Activated CD4-positive, alpha-beta T cell treated with anti-CD3 and anti-CD28 coated beads, Interleukin-2, Interleukin-6, amounts not matched to agents 100 ng/mL and 50 ng/mL, durations not matched to agents 16 hours and 8 hours (primary cell): ENCODE data around the gene ULBP2.
"Not testable (repeated sequence)": the region's sequence is repeated elsewhere in the genome, so short reads cannot be mapped to it uniquely, and the experiment has no call there.

Experiments used
- DNase-seq: peaks from one replicate; pipeline ENCODE4 v3.0.0-alpha.2; 2020

Gene ULBP2

DNA sequence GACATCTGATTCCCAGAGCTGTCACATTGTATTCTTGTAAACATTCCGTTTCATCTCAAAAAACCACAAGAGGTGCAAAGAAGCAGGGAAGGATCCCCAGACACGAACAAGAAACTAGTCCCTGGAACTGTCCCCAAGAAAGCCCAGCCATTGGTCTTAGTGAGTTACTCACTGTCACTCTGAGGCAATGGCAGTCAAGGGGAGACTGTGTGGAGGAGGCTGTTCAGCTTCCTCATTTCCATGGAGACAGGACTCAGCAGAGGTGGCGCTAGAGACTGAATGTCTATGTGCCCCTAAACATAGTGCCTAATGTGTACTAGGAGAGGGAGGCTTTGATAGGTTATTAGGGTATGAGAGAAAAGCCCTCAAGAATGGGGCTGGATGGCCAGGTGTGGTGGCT is 33.0 kb downstream of the ULBP2 start:
- no peak for DNase-seq

DNA sequence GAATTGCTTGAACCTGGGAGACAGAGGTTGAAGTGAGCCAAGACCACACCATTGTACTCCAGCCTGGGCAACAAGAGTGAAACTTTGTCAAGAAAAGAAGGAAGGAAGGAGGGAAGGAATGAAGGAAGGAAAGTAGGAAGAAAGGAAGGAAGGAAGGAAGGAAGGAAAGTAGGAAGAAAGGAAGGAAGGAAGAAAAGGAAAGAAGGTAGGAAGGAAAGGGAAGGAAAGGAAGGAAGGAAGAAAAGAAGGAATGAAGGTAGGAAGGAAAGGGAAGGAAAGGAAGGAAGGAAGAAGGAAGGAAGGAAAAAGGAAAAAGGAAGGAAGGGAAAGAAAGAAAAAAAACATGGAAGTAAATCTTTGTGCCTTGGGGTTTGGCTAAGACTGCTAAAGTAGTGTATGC is 33.6 kb downstream of the ULBP2 start:
- DNase-seq = no peak

DNA sequence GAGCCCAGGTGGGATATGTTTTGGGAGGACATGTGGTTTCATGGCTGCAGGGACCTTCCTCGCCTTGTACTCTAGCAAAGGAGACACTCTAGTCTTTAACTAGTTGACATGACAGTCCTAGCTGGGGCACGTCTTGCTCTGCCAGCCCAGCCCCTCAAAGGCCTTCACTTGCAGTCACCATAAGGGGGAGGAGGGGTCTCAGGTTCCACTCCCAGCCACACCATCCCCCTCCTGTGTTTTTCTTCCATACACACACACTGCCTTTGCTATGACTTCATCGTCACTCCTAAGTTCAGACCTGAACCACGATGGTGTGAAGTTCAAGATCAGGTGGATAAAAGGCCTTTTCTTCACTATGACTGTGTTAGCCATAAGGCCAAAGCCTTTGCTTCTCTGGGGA is 35.4 kb downstream of the ULBP2 start:
- no peak for DNase-seq

DNA sequence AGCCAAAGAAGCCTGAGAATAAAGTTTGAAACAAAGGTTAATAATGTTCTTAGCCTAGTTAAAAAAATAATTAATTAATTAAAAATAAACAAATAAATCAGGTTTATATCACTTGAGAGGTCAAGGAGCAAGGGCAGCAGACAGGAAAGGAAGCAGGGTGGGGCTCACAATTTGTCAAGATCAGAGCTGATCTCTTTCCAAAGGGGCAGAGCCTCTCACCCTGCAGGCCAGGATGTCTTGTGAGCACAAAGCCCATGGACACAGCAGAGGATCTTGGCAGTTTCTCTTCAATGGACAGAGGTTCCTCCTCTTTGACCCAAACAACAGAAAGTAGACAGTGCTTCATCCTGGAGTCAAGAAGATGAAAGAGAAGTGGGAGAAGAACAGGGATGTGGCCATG is 36.8 kb downstream of the ULBP2 start:
- DNase-seq = no peak

DNA sequence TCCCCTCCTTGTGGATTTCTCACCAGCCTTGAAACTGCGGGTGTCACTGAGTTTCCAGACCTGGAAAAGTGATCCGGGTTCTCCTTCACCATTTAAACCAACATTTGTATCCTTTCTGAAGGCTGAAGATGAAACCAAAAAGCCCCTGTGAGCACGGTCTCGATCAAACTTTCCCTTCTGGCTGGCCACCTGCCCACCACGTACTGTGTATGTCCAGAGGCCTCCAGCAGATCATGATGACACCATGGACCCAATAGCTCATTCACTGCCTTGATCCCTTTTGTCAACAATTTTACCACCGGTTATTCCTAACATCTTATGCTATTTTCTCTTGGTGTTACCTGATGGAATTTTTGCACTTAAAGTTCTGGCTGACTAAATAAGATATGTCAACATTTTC is 37.5 kb downstream of the ULBP2 start:
- DNase-seq = no peak

DNA sequence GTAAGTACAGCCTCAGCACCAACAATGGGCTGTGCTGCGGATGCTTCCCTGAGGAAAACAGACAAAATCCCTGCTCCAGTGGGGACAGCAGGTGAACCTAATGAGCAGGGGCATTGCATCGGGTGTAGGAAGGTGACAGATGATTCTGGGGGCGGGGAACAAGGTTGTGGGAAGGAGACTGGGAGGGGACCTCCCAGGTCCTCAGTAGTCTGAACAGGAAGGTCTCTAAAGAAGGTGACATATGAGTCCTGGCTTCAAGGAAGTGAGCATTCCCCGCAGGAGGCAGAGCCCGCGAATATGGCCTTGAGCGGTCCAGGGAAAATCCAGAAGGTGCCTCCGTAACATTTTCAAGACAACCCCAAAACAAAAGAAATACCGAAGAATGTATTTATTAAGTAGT is 41.3 kb downstream of the ULBP2 start:
- DNase-seq = no peak

DNA sequence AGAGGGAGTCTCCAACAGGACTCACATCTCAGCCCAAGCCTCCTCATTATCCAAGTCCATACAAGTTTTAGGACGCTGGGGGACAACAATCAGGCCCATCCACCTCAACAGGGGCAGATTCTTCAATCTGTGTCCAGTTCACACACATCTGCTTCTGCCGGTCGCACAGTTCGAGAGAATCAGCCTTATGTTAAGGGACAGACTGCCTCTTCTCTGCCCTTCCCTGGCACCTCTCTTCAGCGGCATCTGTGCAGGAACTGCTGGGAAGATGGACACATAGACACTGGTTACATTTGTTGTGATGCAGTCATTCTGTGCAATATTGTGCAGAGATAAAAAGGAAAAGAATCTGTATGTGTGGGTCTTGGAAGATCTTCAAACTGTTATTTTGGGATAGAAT is 43.0 kb downstream of the ULBP2 start:
- no peak for DNase-seq

DNA sequence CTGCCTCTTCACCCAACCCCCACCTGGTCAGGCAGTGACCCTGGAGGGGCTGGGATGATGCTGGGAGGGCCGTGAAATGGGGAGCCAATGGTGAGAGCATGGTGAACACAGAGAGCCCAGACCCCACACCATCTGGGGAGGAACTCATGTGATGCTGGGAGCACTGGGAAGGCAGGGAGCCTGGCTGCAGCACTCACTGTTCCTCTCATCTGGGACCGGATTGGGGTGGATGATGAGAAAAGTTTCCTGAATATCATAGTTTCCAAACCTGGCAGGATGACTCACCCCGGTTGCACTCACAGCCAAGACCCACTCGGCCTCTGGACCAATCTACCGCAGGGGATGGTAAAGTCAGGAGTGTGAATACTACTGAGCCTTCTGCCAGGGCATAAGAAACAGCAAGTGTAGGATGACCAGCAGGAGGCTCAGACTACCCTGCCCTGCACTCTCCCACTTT is 43.7 kb downstream of the ULBP2 start:
- DNase-seq = no peak

DNA sequence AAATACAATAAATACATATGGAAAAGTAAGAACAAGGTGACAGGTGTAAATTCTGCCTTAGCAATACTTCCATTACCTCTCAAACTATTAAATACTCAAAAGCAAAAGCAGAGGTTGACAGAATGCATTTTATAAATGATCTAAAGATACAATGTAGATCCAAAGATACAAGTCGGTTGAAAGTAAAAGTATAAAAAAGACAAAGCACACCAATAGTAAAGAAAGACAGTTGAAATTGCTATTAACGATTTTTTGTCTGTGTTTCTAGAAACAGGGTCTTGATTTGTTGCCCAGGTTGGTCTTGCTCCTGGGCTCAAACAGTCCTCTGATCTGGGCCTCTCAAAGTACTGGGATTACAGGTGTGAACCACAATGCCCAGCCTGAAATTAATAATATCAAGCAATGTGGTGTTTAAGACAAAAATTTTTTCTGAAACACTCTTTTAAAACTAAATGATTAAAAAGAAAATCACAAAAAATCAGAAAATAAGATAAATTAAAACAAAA is 45.8 kb downstream of the ULBP2 start:
- no peak for DNase-seq

DNA sequence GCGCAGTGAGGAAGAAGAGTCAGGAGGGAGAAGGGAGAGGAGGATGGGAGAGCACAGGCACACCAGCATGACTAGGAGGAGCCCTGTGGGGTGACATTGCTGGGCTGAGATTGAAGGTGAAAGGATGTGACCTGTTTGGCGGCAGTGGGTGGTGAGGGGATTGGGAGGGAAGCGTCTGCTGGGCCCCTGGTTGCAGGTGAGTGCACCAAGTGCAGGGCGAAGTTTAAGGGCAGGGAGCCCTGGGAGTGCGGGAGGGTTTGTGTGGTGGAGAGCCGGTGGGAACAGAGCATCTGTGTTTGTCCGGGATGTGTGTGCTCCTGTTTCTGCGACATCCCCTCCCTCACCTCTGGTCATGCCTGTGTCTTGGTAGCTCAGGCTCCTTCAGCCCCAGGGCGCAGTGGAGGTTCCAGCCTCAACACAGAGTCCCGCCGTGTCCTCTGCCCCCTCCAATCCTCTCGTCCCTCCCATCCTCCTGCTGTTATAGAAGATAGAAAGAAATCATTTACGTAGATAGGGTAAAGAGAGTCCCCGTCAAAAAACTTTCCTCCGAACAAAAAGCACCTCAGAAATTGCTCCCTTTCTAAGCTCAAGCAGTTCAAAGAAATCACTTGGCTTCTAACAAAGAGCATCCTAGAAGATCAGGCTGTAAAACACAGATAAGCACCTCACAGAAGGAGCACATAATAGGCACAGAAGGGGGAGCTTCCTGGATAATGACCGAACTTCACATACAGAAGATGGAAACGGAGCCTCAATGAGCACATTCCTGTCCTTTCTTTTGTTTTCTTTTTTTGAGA is 46.9 kb downstream of the ULBP2 start:
- DNase-seq = no peak

DNA sequence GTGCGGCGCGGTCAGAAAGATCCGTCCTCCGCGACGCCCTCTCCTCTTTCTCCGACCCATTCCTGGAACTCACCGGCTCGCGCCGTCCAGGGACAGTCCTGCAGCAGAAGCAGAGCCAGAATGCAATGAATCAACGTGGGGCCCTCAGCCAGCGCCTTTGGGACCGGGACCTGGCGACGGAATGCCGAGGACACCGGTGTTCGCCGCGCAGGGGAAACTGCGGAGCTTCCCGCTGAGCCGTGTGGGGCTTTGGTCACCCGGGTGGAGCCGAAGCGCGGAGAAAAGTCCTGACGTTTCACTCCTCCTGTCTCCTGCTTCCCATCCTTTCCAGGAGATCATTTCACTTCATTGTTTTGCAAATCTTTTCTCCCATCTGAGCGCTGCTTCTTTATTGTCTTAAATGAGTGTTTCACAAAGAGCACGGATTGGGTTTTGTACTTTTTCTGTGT is 48.4 kb downstream of the ULBP2 start:
- no peak for DNase-seq

DNA sequence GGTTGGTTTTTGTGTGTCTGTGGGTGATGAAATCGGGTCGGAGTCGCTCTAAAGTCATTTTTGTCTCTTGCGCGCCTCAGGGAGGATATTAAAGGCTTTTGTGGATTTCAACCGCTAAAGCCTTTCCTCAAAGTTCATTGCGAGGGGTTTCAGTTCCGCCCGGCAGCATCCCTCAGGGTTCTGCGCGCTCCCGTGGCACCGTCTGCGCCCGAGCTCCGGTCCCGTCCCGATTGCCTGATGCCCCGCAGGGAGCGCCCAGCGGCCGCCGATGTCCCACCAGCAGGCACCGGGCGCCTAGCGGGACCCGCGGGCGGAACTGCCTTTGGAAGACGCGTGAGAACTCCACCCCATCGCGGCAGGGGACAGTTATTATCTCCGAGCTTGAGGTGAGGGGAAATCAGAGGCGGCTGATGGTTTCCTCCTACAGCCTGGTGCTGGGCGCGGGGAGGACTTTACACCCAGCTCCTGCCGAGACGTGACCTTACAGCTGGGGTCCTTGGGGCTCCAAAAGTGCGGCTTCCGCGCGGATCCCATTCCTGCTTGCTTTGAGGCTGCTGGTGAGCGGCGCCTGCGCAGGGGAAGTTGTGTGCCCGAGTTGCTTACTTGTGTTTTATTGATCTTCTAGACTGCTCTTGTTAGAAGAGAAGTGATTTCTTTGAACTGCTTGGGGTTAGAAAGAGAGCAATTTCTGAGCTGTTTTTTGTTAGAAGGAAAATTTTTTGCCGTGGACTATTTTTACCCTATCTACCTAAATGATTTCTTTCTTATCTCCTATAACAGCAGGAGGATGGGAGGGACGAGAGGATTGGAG is 49.1 kb downstream of the ULBP2 start:
- peak; percentile 27 for DNase-seq

DNA sequence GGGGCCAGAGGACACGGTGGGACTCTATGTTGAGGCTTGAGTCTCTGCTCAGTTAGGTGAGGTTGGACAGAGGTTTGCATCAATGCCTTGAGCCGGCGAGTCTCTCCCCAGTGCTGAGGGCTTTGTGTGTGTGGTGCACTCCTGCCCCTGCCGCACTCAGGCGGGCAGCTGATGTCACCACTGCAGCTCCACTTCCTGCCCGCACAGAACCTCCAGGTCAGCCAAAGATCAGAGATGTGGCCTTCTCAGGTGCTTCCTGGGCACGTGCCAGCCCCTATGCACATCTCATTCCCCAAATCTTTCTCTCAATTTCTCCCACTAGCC is 49.6 kb downstream of the ULBP2 start:
- not testable (repeated sequence) for DNase-seq

DNA sequence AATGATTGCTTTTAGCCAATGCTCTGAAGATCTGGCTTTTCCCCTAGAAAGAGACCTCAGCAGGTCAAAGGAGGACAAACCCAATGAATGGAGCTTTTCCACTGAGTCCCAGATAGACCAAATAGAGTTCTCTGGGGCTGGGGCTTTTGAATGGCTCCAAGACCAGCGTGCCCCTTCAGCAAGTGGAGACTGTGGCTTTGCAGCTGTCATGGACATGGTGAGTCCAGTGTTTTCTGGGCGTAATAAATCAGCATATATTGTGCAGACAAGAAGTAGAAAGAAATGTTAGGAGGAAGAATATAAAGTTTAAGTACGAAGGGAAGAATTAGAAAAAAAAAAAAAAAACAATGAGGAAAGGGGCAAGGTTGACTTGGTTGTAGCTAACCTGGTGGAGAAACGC is 50.0 kb downstream of the ULBP2 start:
- no peak for DNase-seq

DNA sequence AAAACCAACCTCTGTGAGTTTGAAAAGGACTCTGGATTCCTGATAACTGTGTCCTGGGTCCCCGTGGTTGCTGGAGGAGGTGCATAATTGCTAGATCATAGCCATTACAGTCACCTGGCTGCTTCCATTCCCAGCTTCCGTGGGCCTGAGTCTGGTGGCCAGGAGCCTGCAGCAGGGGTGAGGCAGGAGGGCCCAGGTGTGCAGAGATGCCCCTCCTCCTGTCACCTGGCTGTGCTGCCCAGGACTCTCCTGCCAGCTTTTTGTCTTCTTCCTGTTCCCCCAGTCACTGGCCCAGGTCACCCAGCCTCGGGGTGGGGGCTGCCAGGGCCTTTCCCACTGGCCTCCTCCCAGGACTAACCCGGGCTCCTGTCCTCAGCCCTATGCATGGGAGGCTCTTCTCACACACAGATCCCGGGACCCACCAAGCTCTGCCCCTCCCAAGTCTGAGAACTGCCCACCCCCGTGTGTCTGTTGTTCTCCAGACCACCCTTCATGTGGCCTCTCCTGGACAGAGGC is 53.5 kb downstream of the ULBP2 start:
- DNase-seq = no peak

DNA sequence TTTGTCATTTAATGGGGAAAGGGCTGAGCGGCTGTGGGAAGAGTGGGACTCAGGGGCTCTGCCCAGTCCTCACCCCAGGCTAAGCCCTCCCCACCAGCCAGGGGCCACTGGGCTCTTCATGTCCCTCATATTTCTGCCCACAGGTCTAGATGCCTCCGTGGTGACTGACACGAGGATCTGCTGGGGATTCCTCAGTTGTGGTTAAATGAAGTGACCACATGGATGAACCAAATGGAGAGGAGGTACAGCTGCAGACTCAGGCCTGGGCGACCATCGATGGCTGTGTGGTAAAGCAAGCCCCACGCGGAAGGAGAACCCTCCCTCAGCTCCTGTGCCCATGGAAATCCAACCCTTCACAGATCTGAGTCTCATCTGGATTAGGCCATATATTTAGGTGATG is 54.2 kb downstream of the ULBP2 start:
- no peak for DNase-seq
